Activated T-helper 1 cell treated with anti-CD3 and anti-CD28 coated beads, Interleukin-12 subunit alpha, Interleukin-12 subunit beta, Interleukin-2, Interleukin-4 antibody, amounts not matched to agents 30 ng/mL and 10 ng/mL and 1 ng/mL, durations not matched to agents 14 hours and 24 hours and 36 hours (primary cell): ENCODE results near the gene RAET1E. TPM values are rescaled to one million over a fixed set of nuclear protein-coding genes. Genes with fewer than 3 reads are reported as not detected.
"Not testable (repeated sequence)": the region's sequence is repeated elsewhere in the genome, so short reads cannot be mapped to it uniquely, and the experiment has no call there.

Experiments
- DNase-seq: peaks from one replicate; pipeline ENCODE4 v3.0.0; 2021; ENCODE audit warnings: low spot score
- H3K27ac Mint-ChIP-seq: one replicate; pipeline ENCODE4 v1.8.0; 2021; ENCODE audit warnings: mild to moderate bottlenecking, mixed read lengths
- H3K27me3 Mint-ChIP-seq: one replicate; pipeline ENCODE4 v1.8.0; 2022; ENCODE audit warnings: mild to moderate bottlenecking, moderate library complexity, mixed read lengths; ENCODE audit not compliant: insufficient read depth
- H3K36me3 Mint-ChIP-seq: one replicate; pipeline ENCODE4 v1.8.0; 2021; ENCODE audit warnings: low read depth, mixed read lengths
- H3K4me1 Mint-ChIP-seq: one replicate; pipeline ENCODE4 v1.8.0; 2021; ENCODE audit warnings: low read depth, mixed read lengths
- H3K4me3 Mint-ChIP-seq: one replicate; pipeline ENCODE4 v1.8.0; 2021; ENCODE audit warnings: mild to moderate bottlenecking, moderate library complexity, mixed read lengths
- H3K9me3 Mint-ChIP-seq: one replicate; pipeline ENCODE4 v1.8.0; 2021; ENCODE audit warnings: mixed read lengths
- intact Hi-C: fragments of 100-400 bp; cut with micrococcal nuclease; formaldehyde crosslinking; loops from one replicate; pipeline ENCODE4 v1.15.1; 2024
- total RNA-seq: library from RNA; stranded (reverse); gene quantifications from 2 replicates; pipeline ENCODE4 v1.2.3, GENCODE V29; 2022

Gene RAET1E
- total RNA-seq, 1 donor from 2014 or later, result not detected

DNA sequence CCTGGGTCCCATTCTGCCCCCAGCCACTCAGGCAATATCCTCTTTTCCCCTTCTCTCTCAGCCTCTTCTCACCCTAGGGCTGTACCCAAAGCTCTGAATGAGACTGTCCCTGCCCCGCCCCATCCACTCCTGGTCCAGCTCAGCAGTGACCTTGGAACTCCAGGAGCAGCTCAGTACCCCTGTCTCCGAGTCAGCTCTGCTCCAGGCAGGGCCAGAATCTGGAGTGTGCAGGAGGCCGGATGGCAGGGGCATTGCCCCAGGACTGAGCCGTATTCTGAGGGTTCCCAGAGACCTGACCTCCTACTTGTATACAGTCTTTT lies 27.0 kb upstream of the RAET1E start:
- no peaks in the 10 kb centered on the region for H3K36me3 Mint-ChIP-seq
- H3K9me3 Mint-ChIP-seq, result no peaks in the 10 kb centered on the region
- peaks cover 15% of the 10 kb centered on the region for H3K4me1 Mint-ChIP-seq
- no peak overlapping the region for H3K27ac Mint-ChIP-seq
- DNase-seq, result no peak
- intact Hi-C loops, result loop anchor here (5.0 kb wide), 1 partner anchor 358 kb away; the partner anchor contains the start of gene GINM1
- H3K27me3 Mint-ChIP-seq, result peaks cover 86% of the 10 kb centered on the region
- H3K4me3 Mint-ChIP-seq, result no peak overlapping the region

DNA sequence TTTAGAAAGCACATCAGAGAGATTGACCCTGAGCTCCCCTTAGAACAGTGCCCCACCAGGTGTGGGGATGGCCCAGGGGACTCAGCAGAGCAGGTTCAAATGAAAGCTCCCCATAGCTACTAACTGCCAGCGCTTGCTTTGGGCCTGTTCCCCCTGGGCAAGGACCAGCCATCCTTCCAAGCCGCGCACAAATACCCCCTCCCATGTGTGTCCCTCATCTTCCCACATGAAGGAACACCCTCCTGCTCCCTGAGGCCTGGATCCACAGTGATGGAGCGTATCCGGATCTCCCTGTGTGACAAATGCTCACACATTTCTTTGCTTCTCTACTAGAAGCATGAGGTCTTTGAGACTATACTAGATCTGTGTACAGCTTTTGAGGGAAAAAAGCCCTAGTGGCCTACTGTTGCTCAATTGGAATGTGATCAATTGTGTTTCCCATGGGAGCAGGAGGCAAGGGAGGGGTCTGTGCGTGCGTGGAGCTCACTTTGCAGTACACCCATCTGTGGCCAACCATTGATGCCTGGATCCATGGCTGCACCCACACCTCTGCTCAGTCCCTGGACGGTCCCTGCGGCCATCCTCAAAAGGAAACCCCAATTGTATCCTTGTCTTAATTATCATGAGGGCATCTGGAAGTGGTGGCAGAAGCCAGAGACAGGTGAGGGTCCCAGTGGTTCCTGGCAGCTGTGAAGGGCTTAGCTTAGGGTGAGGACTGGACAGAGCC lies 26.5 kb upstream of the RAET1E start:
- Mint-ChIP-seq H3K4me3 (peak overlapping the region; percentile 21), H3K27me3 (peaks cover 82% of the 10 kb centered on the region), H3K27ac (no peak overlapping the region), H3K9me3 (no peaks in the 10 kb centered on the region), H3K4me1 (peaks cover 15% of the 10 kb centered on the region), H3K36me3 (no peaks in the 10 kb centered on the region)
- DNase-seq, result no peak
- intact Hi-C loops, result loop anchor here (5.0 kb wide), 1 partner anchor 357 kb away; the partner anchor contains the start of gene GINM1

GRCh38 chr6:149923327-149923986 lies 25.5 kb upstream of the RAET1E start:
- intact Hi-C loops, result loop anchor here (1.0 to 5.0 kb wide), 3 partner anchors 11 to 356 kb away; partner anchors contain the start of genes GINM1 and LRP11
- no peaks in the 10 kb centered on the region for H3K9me3 Mint-ChIP-seq
- no peak overlapping the region for H3K27ac Mint-ChIP-seq
- no peaks in the 10 kb centered on the region for H3K36me3 Mint-ChIP-seq
- H3K27me3 Mint-ChIP-seq, result peaks cover 75% of the 10 kb centered on the region
- H3K4me1 Mint-ChIP-seq, result peaks cover 15% of the 10 kb centered on the region
- peak overlapping the region; percentile 77 for H3K4me3 Mint-ChIP-seq
- no peak for DNase-seq

DNA sequence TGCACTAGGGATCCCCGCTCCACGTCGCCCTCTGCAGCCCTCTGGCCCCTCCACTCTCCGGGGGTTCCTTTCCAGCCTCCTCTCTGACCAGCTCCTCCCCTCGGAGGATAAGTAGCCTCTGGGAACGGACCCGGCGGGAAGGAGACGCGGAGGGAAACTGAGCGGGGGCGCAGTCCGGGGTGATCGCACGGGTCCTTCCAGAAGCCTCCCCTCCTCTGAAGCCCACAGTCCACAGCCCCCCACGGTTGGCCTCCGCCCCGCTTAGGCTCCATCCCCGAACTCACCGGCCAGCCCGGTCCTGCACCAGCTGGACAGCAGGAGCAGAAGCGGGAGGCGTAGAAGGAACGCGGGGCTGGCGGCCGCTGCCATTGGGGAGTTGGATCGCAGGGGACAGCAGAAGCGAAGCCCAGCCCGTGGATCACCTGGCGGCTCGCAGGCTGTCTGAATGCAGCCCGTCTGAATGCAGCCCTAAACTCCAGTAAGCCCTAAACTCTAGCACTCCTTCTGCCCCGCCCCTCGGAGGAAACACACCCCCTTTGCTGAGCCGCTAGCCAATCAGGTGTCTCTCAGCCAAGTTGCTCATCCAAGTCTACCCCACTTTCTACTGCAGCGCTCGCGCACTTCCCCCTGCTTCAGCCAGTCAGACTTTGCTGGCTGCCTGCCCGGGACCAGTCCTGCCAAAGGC lies 24.9 kb upstream of the RAET1E start, which contains the start of gene RAET1G:
TSS of gene RAET1G (minus strand) at position 480 of the 685 bp plus-strand sequence. CDS start at position 369, 111 bp downstream.
- Mint-ChIP-seq H3K36me3 (no peaks in the 10 kb centered on the region), H3K4me3 (peak within 1 kb of the TSS; percentile 77), H3K27me3 (peaks cover 68% of the 10 kb centered on the region), H3K4me1 (peaks cover 15% of the 10 kb centered on the region), H3K9me3 (no peaks in the 10 kb centered on the region), H3K27ac (no peak within 1 kb of the TSS)
- intact Hi-C loops, result loop anchor here (1.0 to 5.0 kb wide), 3 partner anchors 12 to 355 kb away; partner anchors contain the start of genes GINM1 and LRP11
- peak; percentile 79 for DNase-seq

GRCh38 chr6:149922091-149922490 lies 24.2 kb upstream of the RAET1E start:
- H3K27ac Mint-ChIP-seq, H3K36me3 Mint-ChIP-seq, H3K9me3 Mint-ChIP-seq, DNase-seq: not testable (repeated sequence)
- Mint-ChIP-seq H3K4me1 (peaks cover 15% of the 10 kb centered on the region), H3K27me3 (peaks cover 62% of the 10 kb centered on the region), H3K4me3 (peak overlapping the region; percentile 77)
- intact Hi-C loops, result loop anchor here (5.0 kb wide), 1 partner anchor 355 kb away; the partner anchor contains the start of gene GINM1

DNA sequence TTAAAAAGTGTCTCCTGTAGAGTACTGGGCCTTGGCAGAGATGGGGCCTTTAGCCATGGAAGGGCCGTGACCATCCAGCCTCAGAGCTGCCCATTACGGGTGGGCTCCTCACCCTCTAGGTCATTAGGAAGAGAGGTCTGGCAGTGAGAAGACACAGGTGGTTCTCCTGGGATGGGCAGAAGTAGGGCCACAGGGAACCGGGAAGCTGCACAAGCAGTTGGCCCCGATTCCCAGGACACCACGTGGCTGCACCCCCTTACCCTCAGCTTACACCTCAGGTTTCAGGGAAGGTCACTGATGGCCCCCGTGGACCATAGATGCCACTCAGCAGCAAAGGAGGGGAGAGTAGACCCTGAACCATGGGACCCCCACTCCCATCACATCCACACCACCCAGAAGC lies 23.4 kb upstream of the RAET1E start:
- Mint-ChIP-seq H3K4me1 (peaks cover 13% of the 10 kb centered on the region), H3K27me3 (peaks cover 60% of the 10 kb centered on the region), H3K36me3 (no peaks in the 10 kb centered on the region), H3K9me3 (no peaks in the 10 kb centered on the region), H3K27ac (no peak overlapping the region), H3K4me3 (no peak overlapping the region)
- intact Hi-C loops, result loop anchor here (5.0 kb wide), 1 partner anchor 354 kb away; the partner anchor contains the start of gene GINM1
- DNase-seq, result no peak

- no peak overlapping the region for H3K4me3 Mint-ChIP-seq
- H3K36me3 Mint-ChIP-seq, result no peaks in the 10 kb centered on the region
- H3K27ac Mint-ChIP-seq, result no peak overlapping the region
- DNase-seq, result no peak
- intact Hi-C loops, result loop anchor here (5.0 kb wide), 1 partner anchor 353 kb away; the partner anchor contains the start of gene GINM1
- H3K9me3 Mint-ChIP-seq, result no peaks in the 10 kb centered on the region
- peaks cover 10% of the 10 kb centered on the region for H3K4me1 Mint-ChIP-seq
- H3K27me3 Mint-ChIP-seq, result peaks cover 53% of the 10 kb centered on the region
Observed at GRCh38 chr6:149919834-149920225, 21.9 kb upstream of the RAET1E start.

DNA sequence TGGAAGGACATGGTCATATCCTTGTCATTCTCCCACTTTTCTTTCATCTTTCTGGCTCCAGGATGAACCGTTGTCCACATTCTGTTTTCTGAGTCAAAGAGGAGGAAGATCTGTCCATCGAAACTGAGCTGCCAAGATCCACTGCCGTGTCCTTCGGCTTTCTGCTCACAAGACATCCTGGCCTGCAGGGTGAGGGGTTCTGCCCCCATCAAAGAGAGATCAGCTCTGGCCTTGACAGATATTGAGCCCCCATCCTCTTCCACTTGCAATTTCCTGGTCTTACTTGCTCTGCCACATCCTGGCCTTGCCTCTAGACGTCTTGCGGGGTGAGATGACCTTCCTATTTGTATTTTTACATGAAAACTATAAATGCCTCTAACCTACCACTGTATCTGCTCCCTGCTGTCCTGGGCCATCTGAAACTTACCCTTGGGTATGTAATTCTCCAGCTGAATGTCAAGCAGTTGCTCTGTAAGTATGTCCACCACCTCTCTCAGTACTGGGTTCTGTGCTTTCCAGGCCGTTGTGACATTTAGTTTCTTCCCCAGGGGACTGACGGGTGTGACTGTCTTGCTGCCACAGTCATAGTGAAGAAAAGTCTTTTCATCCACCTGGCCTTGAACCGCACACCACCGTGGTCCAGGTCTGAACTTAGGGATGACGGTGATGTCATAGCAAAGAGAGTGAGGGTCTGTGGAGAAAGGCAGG lies 21.4 kb upstream of the RAET1E start:
- H3K9me3 Mint-ChIP-seq, H3K4me1 Mint-ChIP-seq, intact Hi-C loops, H3K27ac Mint-ChIP-seq, DNase-seq, H3K36me3 Mint-ChIP-seq, H3K4me3 Mint-ChIP-seq: not testable (repeated sequence)
- peaks cover 50% of the 10 kb centered on the region for H3K27me3 Mint-ChIP-seq

DNA sequence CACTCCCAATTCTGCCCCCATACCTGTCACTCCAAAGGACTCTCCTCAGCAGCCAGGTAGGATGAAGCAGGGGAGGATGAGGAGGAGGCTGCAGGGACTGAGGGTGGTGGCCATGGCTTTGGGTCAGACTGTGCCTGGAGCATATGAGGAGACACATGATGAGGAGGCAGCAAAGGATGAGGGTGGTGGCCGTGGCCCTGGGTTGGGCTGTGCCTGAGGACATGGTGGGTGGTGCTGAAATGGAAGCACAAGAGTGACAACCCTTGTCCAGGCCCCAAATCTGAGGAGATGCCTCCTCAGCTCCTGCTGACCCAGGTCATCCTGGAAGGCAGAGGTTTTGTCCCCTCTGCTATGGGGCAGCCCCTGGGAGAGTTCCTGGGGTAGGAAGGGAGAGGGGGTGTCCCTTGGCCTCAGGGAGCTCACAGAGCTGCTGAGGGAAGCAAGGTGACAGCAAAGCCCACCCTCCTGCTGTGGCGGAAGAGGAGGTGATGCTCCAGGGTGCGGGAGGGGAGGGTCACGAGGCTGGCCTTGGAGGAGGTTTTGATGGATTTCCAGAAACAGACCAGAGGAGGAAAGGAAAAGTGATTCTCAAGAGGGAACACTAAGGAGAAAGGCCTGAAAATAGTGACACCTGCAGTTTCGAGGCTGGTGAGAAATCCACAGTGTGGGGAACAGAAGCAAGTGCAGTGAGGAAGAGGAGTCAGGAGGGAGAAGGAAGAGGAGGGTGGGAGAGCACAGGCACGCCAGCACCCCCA lies 20.4 kb upstream of the RAET1E start:
- no peak overlapping the region for H3K27ac Mint-ChIP-seq
- no peaks in the 10 kb centered on the region for H3K9me3 Mint-ChIP-seq
- H3K27me3 Mint-ChIP-seq, result peaks cover 48% of the 10 kb centered on the region
- H3K4me3 Mint-ChIP-seq, result no peak overlapping the region
- H3K36me3 Mint-ChIP-seq, result no peaks in the 10 kb centered on the region
- intact Hi-C loops, result no loop called here
- peaks cover 5% of the 10 kb centered on the region for H3K4me1 Mint-ChIP-seq
- DNase-seq, result no peak

DNA sequence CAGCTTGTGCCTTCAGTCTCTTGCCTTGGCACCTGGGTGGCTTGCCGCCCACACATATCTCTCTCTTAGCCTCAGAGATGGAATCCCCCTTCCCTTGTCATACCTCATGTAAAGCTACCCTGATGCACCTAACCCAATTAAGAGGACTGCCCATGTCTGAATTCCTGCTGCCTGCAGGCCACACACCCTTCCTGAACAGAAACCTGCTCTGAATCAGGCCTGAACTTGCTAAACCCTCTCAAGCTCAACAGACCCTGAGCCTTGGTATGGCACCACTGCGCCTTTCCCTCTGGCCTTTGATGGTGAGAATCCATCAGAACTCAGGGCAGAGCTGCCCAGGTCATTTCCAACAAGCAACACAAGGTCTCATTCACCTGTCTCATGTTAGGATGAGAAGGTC lies 19.8 kb upstream of the RAET1E start:
- Mint-ChIP-seq H3K4me3 (no peak overlapping the region), H3K4me1 (no peaks in the 10 kb centered on the region), H3K27me3 (peaks cover 48% of the 10 kb centered on the region), H3K27ac (no peak overlapping the region), H3K9me3 (no peaks in the 10 kb centered on the region), H3K36me3 (no peaks in the 10 kb centered on the region)
- no peak for DNase-seq
- intact Hi-C loops, result no loop called here

GRCh38 chr6:149915970-149916865 lies 18.3 kb upstream of the RAET1E start:
- Mint-ChIP-seq H3K36me3 (no peaks in the 10 kb centered on the region), H3K27me3 (peaks cover 43% of the 10 kb centered on the region), H3K4me1 (no peaks in the 10 kb centered on the region), H3K9me3 (no peaks in the 10 kb centered on the region), H3K27ac (no peak overlapping the region), H3K4me3 (no peak overlapping the region)
- intact Hi-C loops, result no loop called here
- no peak for DNase-seq
